OCI-LY7 (cell line): ENCODE results near the gene TECR. TPM values are rescaled to one million over a fixed set of nuclear protein-coding genes. Genes with fewer than 3 reads are reported as not detected.

Experiments used
- Bru-seq: library from RNA; stranded (reverse); fragments of 400-500 nt; gene quantifications from one replicate; lab custom pipeline; 2021; lab: Mats Ljungman, UMichigan
- BruChase-seq, 2 experiments: library from RNA; stranded (reverse); fragments of 400-500 nt; gene quantifications; one replicate each; lab custom pipeline; 2021; lab: Mats Ljungman, UMichigan
- BruUV-seq: library from RNA; stranded (reverse); fragments of 400-500 nt; replicated peaks from 2 replicates; lab custom pipeline; 2021; lab: Mats Ljungman, UMichigan
- CTCF ChIA-PET: fragments of 300-600 bp; sonication (Branson Sonifier 250); formaldehyde crosslinking; loops from one replicate; lab custom pipeline; 2022; ENCODE audit warnings: antibody characterized with exemption; ENCODE audit not compliant: unreplicated experiment; lab: Charles Lee
- POLR2A ChIA-PET: fragments of 300-600 bp; sonication (Branson Sonifier 250); formaldehyde crosslinking; loops from one replicate; lab custom pipeline; 2022; ENCODE audit warnings: antibody characterized with exemption; lab: Charles Lee
- DNase-seq: peaks from one replicate; pipeline ENCODE4 v3.0.0-alpha.2; 2015; ENCODE audit warnings: low spot score
- H2AFZ ChIP-seq: fragments of 200-600 bp; sonication (generic), shearing (Covaris generic); 2 replicates; pipeline ENCODE4 v1.6.1; 2014; ENCODE audit warnings: mild to moderate bottlenecking, antibody characterized with exemption, low read length, moderate library complexity
- H3K27ac ChIP-seq: fragments of 200-600 bp; sonication (generic); 2 replicates; pipeline ENCODE4 v1.5.1; 2014; ENCODE audit warnings: mixed run types, low read depth, mild to moderate bottlenecking, moderate library complexity, low read length, inconsistent platforms; ENCODE audit not compliant: poor library complexity, severe bottlenecking
- H3K36me3 ChIP-seq: fragments of 200-600 bp; sonication (generic); 2 replicates; pipeline ENCODE4 v1.6.1; 2014; ENCODE audit warnings: mild to moderate bottlenecking, antibody characterized with exemption, low read length, moderate library complexity, mixed read lengths; ENCODE audit not compliant: insufficient read depth
- H3K4me1 ChIP-seq: fragments of 200-600 bp; sonication (generic); 2 replicates; pipeline ENCODE4 v1.5.1; 2014; ENCODE audit warnings: mild to moderate bottlenecking, low read length; ENCODE audit not compliant: insufficient read depth, poor library complexity, severe bottlenecking
- H3K4me2 ChIP-seq: fragments of 200-600 bp; sonication (generic); 2 replicates; pipeline ENCODE4 v1.6.1; 2014; ENCODE audit warnings: mild to moderate bottlenecking, low read length
- H3K4me3 ChIP-seq: fragments of 200-600 bp; sonication (generic); 2 replicates; pipeline ENCODE4 v1.5.1; 2014; ENCODE audit warnings: mild to moderate bottlenecking, low read depth, low read length; ENCODE audit not compliant: poor library complexity, severe bottlenecking
- H3K79me2 ChIP-seq: fragments of 200-600 bp; sonication (generic); 2 replicates; pipeline ENCODE4 v1.6.1; 2016; ENCODE audit warnings: low read depth, mild to moderate bottlenecking, low read length, moderate library complexity, mixed read lengths; ENCODE audit not compliant: insufficient read depth
- H3K9me2 ChIP-seq: fragments of 200-600 bp; sonication (generic); 2 replicates; pipeline ENCODE4 v1.6.1; 2016; ENCODE audit warnings: mild to moderate bottlenecking, low read length, mixed read lengths; ENCODE audit not compliant: insufficient read depth
- H3K9me3 ChIP-seq: fragments of 200-600 bp; sonication (generic); 2 replicates; pipeline ENCODE4 v1.6.1; 2014; ENCODE audit warnings: mild to moderate bottlenecking, mixed run types, low read length, mixed read lengths
- H4K20me1 ChIP-seq: fragments of 200-600 bp; sonication (generic); 2 replicates; pipeline ENCODE4 v1.6.1; 2014; ENCODE audit warnings: mild to moderate bottlenecking, antibody characterized with exemption, low read length, moderate library complexity, mixed read lengths; ENCODE audit not compliant: insufficient read depth
- EZH2phosphoT487 ChIP-seq: fragments of 200-600 bp; sonication (generic); IDR thresholded peaks from 2 replicates; pipeline ENCODE4 v1.6.1; 2018; ENCODE audit warnings: low read depth, borderline replicate concordance, mild to moderate bottlenecking, mixed run types, antibody characterized with exemption, low read length, moderate library complexity, mixed read lengths
- intact Hi-C: fragments of 100-400 bp; cut with micrococcal nuclease; formaldehyde crosslinking; loops from one replicate; pipeline ENCODE4 v1.10.0; 2022; ENCODE audit not compliant: unreplicated experiment
- long read RNA-seq: library from polyadenylated mRNA; stranded (forward); transcript quantifications from one replicate; pipeline ENCODE4 v2.0.0, GENCODE V29; 2022
- total RNA-seq, 2 experiments: library from RNA; depleted of rRNA in 1 of 2; stranded (reverse); fragments of >200 nt in 1 of 2; shearing (Covaris generic) in 1 of 2; gene quantifications; 2 replicates each; pipeline ENCODE4 v1.2.3, GENCODE V29; 2014 to 2022
- TF ChIP-seq, protein P1 (sequence below): fragments of 200-600 bp; sonication (generic); conservative IDR thresholded peaks from 2 replicates; pipeline ENCODE4 v1.5.1; 2014; ENCODE audit warnings: mild to moderate bottlenecking, antibody characterized with exemption, low read length, moderate library complexity, mixed read lengths

The TECR gene, protein sequence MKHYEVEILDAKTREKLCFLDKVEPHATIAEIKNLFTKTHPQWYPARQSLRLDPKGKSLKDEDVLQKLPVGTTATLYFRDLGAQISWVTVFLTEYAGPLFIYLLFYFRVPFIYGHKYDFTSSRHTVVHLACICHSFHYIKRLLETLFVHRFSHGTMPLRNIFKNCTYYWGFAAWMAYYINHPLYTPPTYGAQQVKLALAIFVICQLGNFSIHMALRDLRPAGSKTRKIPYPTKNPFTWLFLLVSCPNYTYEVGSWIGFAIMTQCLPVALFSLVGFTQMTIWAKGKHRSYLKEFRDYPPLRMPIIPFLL
- total RNA-seq (2014; rRNA removed; shearing (Covaris generic)) (52.3 and 81.4 TPM in 2 replicates), total RNA-seq (2022) (128 and 130 TPM in 2 replicates), Bru-seq, nascent RNA (percentile 52 among the genes with signal in this experiment), BruChase-seq, experiment 1, labeled RNA remaining after a 6-hour chase (percentile 77 among the genes with signal in this experiment), BruChase-seq, experiment 2, labeled RNA remaining after a 2-hour chase (percentile 65 among the genes with signal in this experiment)
- long read RNA-seq, transcript TECR-201 (13 exons, 1,171 nt) = major isoform, 83 of 167 reads
- long read RNA-seq, partial matches to known transcripts = 53 of 167 reads
- long read RNA-seq, other reads (novel, unspliced or antisense) = 23 of 167 reads

DNA sequence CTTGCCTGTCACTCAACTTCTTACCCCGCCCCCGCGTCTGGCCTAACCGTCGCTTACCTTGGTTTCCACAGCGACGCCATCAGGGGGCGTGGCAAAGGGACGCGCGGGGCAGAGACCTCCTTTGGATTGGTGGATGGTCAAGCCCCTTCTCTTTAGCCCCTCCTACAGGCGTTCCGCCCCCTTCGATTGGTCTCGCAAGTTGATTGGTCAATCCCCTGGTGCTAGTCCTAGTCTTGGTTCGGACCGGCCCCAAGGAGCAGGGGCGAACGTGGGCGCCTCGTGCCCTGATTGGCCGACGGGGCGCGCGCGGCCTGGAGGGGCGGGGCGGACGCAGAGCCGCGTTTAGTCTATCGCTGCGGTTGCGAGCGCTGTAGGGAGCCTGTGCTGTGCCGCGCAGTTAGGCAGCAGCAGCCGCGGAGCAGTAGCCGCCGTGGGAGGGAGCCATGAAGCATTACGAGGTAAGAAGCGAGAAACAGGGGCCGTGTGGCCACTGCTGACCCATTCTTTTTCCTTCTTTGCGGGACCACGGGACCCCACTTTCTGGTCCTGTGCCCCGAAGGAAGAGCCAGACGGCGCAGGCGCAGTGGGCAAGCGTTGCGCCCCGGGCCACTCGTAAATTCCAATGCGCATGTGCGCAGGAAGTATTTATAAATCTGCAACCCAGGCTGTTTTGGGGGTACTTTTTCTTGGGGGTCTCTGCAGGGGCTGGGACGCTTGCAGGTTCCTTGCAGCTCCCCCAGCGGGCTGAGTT, at the start of gene TECR:
Gene TECR (plus strand): TSS at position 341 of the 751 bp plus-strand sequence. CDS start 103 bp downstream, at position 444.
- H3K9me3 ChIP-seq = no peaks in the 10 kb centered on the region
- H3K27ac ChIP-seq = peak within 1 kb of the TSS; percentile 54
- peaks cover 38% of the 10 kb centered on the region for H3K4me1 ChIP-seq
- DNase-seq = peak; percentile 100
- H3K4me2 ChIP-seq = peak within 1 kb of the TSS; percentile 80
- H3K9me2 ChIP-seq = no peaks in the 10 kb centered on the region
- H3K4me3 ChIP-seq = peak within 1 kb of the TSS; percentile 85
- H4K20me1 ChIP-seq = 0 out of 2 replicates have a peak, but pooled peaks cover 5% of the 10 kb centered on the region
- intact Hi-C loops = loop anchor here (1.0 kb wide), 2 partner anchors 11 to 160 kb away; partner anchors contain the start of gene DNAJB1
- TF ChIP-seq, protein P1, sequence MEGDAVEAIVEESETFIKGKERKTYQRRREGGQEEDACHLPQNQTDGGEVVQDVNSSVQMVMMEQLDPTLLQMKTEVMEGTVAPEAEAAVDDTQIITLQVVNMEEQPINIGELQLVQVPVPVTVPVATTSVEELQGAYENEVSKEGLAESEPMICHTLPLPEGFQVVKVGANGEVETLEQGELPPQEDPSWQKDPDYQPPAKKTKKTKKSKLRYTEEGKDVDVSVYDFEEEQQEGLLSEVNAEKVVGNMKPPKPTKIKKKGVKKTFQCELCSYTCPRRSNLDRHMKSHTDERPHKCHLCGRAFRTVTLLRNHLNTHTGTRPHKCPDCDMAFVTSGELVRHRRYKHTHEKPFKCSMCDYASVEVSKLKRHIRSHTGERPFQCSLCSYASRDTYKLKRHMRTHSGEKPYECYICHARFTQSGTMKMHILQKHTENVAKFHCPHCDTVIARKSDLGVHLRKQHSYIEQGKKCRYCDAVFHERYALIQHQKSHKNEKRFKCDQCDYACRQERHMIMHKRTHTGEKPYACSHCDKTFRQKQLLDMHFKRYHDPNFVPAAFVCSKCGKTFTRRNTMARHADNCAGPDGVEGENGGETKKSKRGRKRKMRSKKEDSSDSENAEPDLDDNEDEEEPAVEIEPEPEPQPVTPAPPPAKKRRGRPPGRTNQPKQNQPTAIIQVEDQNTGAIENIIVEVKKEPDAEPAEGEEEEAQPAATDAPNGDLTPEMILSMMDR = no peak
- no peak for TF ChIP-seq EZH2phosphoT487
- ChIA-PET POLR2A (no interaction called here), CTCF (no interaction called here)
- H3K79me2 ChIP-seq = peaks cover 43% of the 10 kb centered on the region
- peak within 1 kb of the TSS; percentile 77 for H2AFZ ChIP-seq
- BruUV-seq = no TSS peak
- peaks cover 14% of the 10 kb centered on the region for H3K36me3 ChIP-seq

DNA sequence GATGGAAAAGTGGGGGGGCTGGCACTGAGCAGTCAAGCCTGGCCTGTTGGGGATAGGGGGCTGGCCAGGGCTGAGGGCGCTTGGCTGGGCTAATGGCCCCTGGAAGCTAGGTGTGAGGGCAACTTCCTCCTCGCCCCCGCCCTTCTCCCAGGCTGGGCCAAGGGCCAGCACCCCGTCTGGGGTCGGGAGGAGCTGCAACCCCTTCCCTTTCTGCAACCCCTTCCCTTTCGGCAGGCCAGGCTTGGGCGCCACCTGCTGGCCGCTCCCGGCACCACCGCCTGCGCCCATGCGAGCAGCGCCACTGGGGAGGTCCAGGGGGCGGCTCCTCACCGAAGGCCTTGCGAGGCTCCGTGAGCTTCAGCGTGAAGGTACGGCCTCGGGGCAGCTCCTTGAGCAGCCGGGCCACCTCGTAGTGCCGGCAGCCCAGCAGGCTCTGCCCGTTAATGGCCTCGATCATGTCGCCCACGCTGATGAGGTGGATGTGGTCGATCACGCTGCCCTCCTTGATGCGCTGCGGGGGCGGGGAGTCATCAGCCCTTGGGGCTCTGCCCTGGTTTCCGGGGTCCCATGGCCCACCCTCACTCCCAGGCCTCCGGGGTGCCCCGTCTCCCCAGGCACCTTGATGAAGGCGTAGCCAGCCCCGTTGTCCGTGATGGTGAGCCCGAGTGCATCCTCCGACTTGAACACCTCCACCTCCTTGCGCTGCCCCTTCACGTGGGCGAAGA, 49.3 kb upstream of the TECR start:
- Histone ChIP-seq H3K79me2 (no peaks in the 10 kb centered on the region), H3K36me3 (no peaks in the 10 kb centered on the region), H2AFZ (no peak overlapping the region), H4K20me1 (no peaks in the 10 kb centered on the region), H3K4me2 (peak overlapping the region; percentile 16; the same call in 1 of the 2 replicates), H3K4me3 (no peak overlapping the region), H3K9me2 (no peaks in the 10 kb centered on the region), H3K4me1 (no peaks in the 10 kb centered on the region), H3K27ac (no peak overlapping the region), H3K9me3 (no peaks in the 10 kb centered on the region)
- no TSS peak for BruUV-seq
- intact Hi-C loops = loop anchor here (10.0 kb wide), 2 partner anchors 115 to 275 kb away; partner anchors contain the start of gene ADGRL1
- peak; percentile 65 for DNase-seq
- CTCF ChIA-PET = interaction anchor here (0.8 kb wide), 1 partner anchor 48 kb away, joined by 3 read pairs; no protein-coding TSS in a partner anchor
- TF ChIP-seq EZH2phosphoT487 = no peak
- TF ChIP-seq, protein P1 = peak; percentile 94
- POLR2A ChIA-PET = interaction anchor here (1.3 kb wide), 1 partner anchor 15 kb away, joined by 3 read pairs; the partner anchor contains the start of gene GIPC1
